ENCODE measurements around the gene BTN2A1. TPM values are rescaled to one million over a fixed set of nuclear protein-coding genes. Genes with fewer than 3 reads are reported as not detected.

BTN2A1 gene
- total RNA-seq, 3 donors from 2014 or later: 26.1 to 37.7 (median 29.1) TPM

DNA sequence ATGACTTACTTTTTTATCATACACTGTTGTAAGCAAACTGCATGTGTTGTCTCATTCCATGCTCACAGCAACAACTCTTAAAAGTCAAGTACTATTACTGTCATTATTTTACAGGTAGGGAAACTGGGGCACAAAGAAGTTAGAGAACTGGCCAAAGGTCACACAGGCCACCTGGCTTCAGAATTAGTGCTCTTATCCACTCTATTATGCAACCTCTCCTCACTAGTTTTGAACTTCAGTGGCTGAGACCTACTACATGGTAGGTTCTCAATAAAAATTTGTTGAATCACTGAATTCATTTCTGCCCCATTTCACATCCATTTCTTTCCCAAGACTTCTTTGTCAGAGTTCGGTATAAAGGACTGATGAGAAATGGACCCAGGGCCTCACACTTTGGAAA is 19.8 kb upstream of the BTN2A1 start:
- peaks cover 2% of the 10 kb centered on the region for H3K9me3 ChIP-seq
- ATAC-seq (no peak), DNase-seq (no peak)
- intact Hi-C loops (cut with DNase I, micrococcal nuclease): no loop called here
- no peak overlapping the region for H3K4me3 ChIP-seq
- TF ChIP-seq, protein P1, sequence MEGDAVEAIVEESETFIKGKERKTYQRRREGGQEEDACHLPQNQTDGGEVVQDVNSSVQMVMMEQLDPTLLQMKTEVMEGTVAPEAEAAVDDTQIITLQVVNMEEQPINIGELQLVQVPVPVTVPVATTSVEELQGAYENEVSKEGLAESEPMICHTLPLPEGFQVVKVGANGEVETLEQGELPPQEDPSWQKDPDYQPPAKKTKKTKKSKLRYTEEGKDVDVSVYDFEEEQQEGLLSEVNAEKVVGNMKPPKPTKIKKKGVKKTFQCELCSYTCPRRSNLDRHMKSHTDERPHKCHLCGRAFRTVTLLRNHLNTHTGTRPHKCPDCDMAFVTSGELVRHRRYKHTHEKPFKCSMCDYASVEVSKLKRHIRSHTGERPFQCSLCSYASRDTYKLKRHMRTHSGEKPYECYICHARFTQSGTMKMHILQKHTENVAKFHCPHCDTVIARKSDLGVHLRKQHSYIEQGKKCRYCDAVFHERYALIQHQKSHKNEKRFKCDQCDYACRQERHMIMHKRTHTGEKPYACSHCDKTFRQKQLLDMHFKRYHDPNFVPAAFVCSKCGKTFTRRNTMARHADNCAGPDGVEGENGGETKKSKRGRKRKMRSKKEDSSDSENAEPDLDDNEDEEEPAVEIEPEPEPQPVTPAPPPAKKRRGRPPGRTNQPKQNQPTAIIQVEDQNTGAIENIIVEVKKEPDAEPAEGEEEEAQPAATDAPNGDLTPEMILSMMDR (IDR thresholded peaks at IDR 0.05): no peak
- peaks cover 7% of the 10 kb centered on the region for H3K4me1 ChIP-seq (ENCODE audit: low read depth)
- H3K36me3 ChIP-seq (ENCODE audit: low read depth): no peaks in the 10 kb centered on the region

DNA sequence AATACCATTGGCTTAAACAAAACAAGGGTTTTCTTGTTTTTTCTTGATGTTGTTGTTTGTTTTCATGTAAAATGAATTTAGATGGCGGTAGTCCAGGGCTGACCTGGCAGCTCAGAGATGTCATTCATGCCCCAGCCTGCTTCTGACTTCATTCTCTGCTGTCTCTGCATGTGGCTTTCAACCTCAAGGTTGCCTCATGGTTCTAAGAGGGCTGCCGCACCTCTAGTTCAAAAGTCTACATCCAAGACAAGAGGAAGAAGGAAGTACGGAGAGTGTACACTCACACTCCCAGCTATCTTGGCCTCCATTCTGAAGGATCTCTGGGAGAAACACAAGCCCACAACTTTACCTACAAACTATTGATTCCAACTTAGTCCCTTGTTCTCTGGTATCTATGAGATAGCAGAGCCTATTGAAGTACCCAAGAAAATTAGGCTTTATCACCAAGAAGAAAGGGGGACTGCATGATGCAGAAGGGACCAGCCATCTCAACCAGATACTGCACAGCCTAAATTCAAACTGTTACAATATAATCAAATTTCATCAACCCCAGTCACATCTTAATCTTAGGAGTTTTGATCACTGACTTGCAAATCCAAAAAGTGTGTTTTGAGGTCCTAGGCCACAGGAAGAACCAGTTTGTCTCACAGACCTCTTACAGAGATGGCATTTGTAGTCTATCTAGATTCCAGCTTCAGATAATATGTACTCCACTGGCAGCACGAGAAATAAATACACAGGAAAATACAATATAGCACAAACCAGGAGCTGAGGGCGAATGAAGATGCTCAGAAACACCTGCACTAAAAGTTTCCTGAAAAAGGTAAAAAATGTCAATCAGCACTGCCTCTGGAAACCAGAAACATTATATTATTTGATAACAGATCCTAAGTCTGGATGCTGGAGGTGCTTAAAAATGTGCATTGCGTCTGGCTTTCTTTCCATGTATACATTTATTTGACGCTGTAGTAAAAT is 18.3 kb upstream of the BTN2A1 start:
- Histone ChIP-seq H3K4me1 (ENCODE audit: low read depth) (peaks cover 7% of the 10 kb centered on the region), H3K9me3 (no peaks in the 10 kb centered on the region), H3K4me3 (no peak overlapping the region), H3K36me3 (ENCODE audit: low read depth) (no peaks in the 10 kb centered on the region)
- no peak for DNase-seq
- intact Hi-C loops (cut with DNase I, micrococcal nuclease): no loop called here
- TF ChIP-seq, protein P1 (IDR thresholded peaks at IDR 0.05): no peak
- ATAC-seq: peak; percentile 41

DNA sequence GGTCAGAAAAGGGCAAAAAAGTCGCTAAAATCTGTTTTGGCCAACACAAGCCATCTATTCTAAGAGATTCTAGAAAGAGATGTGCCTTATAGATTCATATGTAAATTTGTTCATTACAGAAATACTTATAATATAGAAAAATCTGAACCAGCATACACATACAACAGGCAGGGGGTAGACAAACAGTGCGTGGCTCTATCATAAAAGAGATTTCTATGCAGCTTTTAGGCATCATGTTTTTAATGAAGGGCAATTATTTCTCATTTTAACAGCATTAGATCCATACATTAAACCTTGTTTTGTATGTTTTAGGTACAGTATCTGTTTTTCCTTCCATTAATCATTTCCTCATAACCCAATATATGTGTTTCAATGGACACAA is 16.8 kb upstream of the BTN2A1 start:
- ATAC-seq: no peak
- intact Hi-C loops (cut with DNase I, micrococcal nuclease): no loop called here

DNA sequence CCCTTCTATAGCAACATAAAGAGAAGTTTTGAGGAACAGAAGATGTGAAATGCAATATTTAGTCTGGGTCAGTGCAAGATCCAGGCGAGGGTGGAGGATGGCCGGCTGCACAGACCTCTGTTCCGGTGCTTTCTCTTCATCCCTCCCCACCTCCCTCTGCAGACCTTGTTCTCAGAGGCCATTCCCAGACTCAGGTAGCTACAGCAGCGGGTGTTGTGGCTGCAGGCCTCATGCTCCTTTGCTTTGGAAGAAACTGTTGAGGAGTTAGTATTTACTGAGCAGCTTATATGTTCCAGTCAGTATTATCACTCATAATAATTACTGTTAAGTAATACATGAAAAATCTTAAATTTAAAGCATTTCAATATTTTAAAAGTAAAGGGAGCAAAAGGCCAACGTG is 15.8 kb upstream of the BTN2A1 start:
- Histone ChIP-seq H3K36me3 (ENCODE audit: low read depth) (no peaks in the 10 kb centered on the region), H3K9me3 (no peaks in the 10 kb centered on the region), H3K4me3 (no peak overlapping the region), H3K4me1 (ENCODE audit: low read depth) (peaks cover 12% of the 10 kb centered on the region)
- intact Hi-C loops (cut with DNase I, micrococcal nuclease): no loop called here
- DNase-seq (no peak), ATAC-seq (no peak)
- TF ChIP-seq, protein P1 (IDR thresholded peaks at IDR 0.05): no peak

More for the DNA sequence above, 16.8 kb upstream of the BTN2A1 start:
- TF ChIP-seq, protein P1 (IDR thresholded peaks at IDR 0.05): no peak
- H3K36me3 ChIP-seq (ENCODE audit: low read depth): no peaks in the 10 kb centered on the region
- no peak for DNase-seq
- peak overlapping the region; percentile 12 for H3K4me3 ChIP-seq
- H3K4me1 ChIP-seq (ENCODE audit: low read depth): peaks cover 7% of the 10 kb centered on the region
- H3K9me3 ChIP-seq: no peaks in the 10 kb centered on the region

DNA sequence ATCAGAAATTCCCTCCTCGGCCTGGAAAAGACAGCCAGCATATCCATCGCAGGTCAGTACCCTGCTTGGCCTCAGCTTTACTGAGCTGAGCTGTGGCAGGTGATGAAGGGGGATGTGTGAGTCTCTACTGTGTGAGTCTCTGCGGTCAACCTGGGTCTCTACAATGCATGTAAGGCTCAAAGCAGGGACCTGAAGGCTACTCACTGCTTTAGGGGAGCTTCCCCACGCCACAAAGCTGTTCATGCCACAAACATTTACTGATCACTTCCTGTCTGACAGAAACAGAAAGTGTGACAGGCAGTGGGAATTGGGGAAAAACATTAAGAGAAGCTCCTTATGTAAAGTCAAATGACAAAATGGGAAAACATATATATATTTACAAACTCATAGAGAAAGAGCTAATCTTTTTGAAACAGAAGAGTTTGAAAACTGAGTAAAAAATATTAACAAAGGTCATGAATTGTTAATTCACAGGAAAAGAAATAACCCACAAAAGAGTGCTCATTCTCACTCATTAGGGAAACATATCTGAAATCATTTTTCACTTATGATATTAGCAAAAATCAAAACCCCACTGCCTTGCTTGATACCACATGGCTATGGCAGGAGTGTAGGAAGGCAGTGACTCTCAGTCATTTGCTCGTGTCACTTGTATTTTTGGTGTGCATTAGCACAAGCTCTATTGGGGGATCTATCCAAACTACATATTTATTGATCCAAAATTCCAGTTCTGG is 11.7 kb upstream of the BTN2A1 start:
- Histone ChIP-seq H3K36me3 (ENCODE audit: low read depth) (no peaks in the 10 kb centered on the region), H3K9me3 (no peaks in the 10 kb centered on the region), H3K4me3 (no peak overlapping the region), H3K4me1 (ENCODE audit: low read depth) (peaks cover 5% of the 10 kb centered on the region)
- ATAC-seq (peak; percentile 46), DNase-seq (no peak)
- intact Hi-C loops (cut with DNase I, micrococcal nuclease): no loop called here
- TF ChIP-seq, protein P1 (IDR thresholded peaks at IDR 0.05): no peak
